BJ (cell line): Measurements from ENCODE around the gene STRN4. TPM values are rescaled to one million over a fixed set of nuclear protein-coding genes. Genes with fewer than 3 reads are reported as not detected.

Experiments used
- CTCF ChIA-PET: fragments of 350-600 bp; formaldehyde crosslinking; extraction: SDS; loops from one replicate; lab custom pipeline; 2021; ENCODE audit warnings: antibody characterized with exemption, inconsistent platforms; lab: Yijun Ruan, JAX
- POLR2A ChIA-PET: fragments of 300-600 bp; sonication (Branson Sonifier 250); formaldehyde crosslinking; extraction: SDS; loops from one replicate; lab custom pipeline; 2021; ENCODE audit warnings: antibody characterized with exemption; lab: Charles Lee
- DNase-seq: peaks from one replicate; pipeline ENCODE4 v3.0.0-alpha.2; 2011; ENCODE audit warnings: low read depth
- H3K27me3 ChIP-seq: 2 replicates; pipeline ENCODE4 v1.6.0; 2011; ENCODE audit warnings: low read length; ENCODE audit not compliant: control insufficient read depth, insufficient read depth
- H3K36me3 ChIP-seq: 2 replicates; pipeline ENCODE4 v1.5.1; 2011; ENCODE audit warnings: low read length; ENCODE audit not compliant: control insufficient read depth, insufficient read depth
- H3K4me3 ChIP-seq: 2 replicates; pipeline ENCODE4 v1.5.1; 2011; ENCODE audit warnings: low read depth, mild to moderate bottlenecking, control low read depth, low read length
- polyA plus RNA-seq: library from polyadenylated mRNA; depleted of rRNA; stranded (reverse); fragments of >200 nt; gene quantifications from 2 replicates; pipeline ENCODE4 v1.2.3, GENCODE V29; 2011
- TF ChIP-seq, protein P1 (sequence below): IDR thresholded peaks from 2 replicates; pipeline ENCODE4 v1.5.1; 2011; ENCODE audit warnings: low read depth, mild to moderate bottlenecking, control low read depth, inconsistent platforms, low read length, moderate library complexity; ENCODE audit not compliant: insufficient read depth

Gene STRN4
- polyA plus RNA-seq, 1 experiment, result 78.6 TPM

DNA sequence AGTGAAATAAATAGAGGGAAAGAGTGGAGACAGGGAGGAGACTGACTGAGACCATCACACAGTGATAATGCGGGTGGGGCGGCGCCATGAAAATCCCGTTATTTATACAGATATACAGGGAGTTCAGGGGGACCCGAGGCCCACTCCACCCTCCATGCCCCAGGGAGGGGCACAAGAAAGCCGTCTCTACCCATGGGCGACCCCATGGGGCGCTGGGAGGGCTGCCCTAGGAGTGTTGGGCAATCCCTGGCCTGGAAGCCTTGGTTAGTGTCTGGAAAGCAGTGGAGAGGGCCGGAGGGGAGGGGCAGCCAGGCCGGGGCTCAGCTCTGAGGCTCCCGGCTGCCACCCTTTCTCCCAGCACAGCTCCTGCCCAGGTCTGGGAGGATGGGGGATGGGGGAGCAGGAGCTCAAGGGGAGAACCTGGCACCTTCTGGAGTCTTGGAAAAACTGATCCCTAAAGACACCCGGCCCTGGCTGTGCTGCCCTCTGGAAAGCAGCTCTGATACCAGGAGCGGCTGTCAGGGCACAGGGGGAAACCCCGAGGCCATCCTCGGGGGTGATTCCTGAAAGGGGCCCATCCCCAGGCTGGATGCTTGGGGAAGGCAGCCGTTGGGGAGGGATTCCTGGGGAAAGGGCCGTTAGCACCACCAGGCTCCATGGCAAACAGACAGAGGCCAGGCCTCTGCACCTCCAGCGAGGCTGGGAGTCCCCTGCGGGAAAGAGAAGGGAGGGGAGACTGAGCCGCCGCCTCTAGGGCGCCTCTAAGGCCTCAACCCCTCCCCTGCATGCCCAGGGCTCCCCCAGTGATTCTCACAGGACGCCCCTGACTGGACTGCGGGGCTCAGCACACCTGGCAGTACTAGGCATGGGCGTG is 26.4 kb downstream of the STRN4 start:
- no peak for DNase-seq
- ChIA-PET CTCF (interaction anchor here (4.5 kb wide), 1 partner anchor 10 kb away, joined by 37 read pairs; no protein-coding TSS in a partner anchor), POLR2A (no interaction called here)
- TF ChIP-seq, protein P1, sequence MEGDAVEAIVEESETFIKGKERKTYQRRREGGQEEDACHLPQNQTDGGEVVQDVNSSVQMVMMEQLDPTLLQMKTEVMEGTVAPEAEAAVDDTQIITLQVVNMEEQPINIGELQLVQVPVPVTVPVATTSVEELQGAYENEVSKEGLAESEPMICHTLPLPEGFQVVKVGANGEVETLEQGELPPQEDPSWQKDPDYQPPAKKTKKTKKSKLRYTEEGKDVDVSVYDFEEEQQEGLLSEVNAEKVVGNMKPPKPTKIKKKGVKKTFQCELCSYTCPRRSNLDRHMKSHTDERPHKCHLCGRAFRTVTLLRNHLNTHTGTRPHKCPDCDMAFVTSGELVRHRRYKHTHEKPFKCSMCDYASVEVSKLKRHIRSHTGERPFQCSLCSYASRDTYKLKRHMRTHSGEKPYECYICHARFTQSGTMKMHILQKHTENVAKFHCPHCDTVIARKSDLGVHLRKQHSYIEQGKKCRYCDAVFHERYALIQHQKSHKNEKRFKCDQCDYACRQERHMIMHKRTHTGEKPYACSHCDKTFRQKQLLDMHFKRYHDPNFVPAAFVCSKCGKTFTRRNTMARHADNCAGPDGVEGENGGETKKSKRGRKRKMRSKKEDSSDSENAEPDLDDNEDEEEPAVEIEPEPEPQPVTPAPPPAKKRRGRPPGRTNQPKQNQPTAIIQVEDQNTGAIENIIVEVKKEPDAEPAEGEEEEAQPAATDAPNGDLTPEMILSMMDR, result no peak
- H3K4me3 ChIP-seq, result no peak overlapping the region
- peaks cover 34% of the 10 kb centered on the region for H3K36me3 ChIP-seq
- H3K27me3 ChIP-seq, result no peaks in the 10 kb centered on the region

DNA sequence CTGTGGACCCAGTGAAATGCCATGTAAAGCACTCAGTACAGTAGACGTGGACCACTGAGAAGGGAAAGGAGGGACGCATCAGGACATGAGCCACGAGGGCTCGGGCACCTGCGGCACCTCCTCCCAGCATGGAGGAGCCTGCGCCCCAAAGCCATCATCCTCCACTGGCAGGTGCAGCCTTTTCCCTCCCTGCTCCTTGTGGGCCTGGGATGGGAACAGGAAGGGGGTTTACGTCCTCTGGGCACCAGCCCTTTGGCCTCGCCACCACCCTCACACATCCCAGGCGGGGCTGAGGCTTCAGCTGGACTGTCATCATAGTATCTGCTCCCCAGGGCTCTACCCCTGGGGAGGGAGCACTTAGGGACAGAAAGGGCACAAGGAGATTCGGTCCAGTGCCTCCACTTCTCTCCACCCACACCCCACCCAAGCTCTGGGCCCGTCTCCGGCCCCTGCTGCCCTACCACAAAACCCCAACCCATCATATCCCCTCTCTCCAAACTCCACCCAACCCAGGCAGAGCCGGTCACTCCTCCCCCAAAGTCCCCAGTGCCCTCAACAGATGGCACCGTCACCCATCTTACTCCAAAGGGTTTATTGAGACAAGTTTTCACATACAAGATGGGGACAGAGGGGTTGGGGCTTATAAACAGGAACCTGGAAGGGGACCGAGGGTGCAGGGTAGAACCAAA is 27.2 kb downstream of the STRN4 start:
- TF ChIP-seq, protein P1, result no peak
- DNase-seq, result no peak
- Histone ChIP-seq H3K4me3 (no peak overlapping the region), H3K36me3 (peaks cover 29% of the 10 kb centered on the region), H3K27me3 (no peaks in the 10 kb centered on the region)
- POLR2A ChIA-PET, result no interaction called here
- CTCF ChIA-PET, result interaction anchor here (4.5 kb wide), 1 partner anchor 11 kb away, joined by 37 read pairs; no protein-coding TSS in a partner anchor

DNA sequence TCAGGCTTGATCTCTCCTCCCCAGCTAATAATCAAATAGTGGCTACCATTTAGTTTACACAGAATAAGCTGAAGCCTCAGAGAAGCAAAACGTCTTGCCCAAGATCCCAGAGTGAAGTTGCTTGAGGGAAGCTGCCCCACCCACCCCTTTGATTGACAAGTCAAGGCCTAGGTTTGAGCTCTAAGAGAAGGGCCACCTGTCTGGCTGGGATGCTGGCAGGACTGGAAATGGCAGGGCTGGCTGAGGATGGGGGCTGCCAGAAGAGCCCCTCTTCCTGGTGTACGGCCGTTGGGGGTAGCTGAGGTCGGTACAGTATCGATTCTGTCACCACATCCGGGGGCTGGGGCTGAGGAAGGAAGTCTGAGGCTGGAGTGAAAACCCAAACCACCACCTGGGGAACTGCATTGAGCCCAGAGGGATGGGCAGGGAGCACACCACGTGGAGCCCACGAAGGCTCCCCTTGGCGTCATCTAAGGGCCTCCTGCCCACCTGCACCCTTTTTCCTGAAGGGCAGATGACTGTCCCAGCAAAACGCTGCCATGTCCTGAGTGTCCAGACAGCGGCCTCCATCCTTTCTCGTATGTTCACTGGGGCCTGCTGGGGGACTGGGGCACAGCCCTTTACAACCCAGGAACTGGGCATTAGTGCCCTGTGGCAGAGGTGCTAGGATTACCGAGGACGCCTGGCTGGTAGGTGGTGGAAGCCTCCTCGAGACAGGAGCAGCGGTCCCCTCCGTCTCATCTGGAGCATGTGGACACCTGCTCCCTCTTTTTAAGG is 27.9 kb downstream of the STRN4 start:
- CTCF ChIA-PET, result interaction anchor here (0.6 to 4.5 kb wide), 2 partner anchors 12 to 179 kb away, joined by 3 to 37 read pairs; no protein-coding TSS in a partner anchor
- no peak for DNase-seq
- POLR2A ChIA-PET, result no interaction called here
- Histone ChIP-seq H3K36me3 (peaks cover 26% of the 10 kb centered on the region), H3K27me3 (no peaks in the 10 kb centered on the region), H3K4me3 (no peak overlapping the region)
- TF ChIP-seq, protein P1, result no peak

DNA sequence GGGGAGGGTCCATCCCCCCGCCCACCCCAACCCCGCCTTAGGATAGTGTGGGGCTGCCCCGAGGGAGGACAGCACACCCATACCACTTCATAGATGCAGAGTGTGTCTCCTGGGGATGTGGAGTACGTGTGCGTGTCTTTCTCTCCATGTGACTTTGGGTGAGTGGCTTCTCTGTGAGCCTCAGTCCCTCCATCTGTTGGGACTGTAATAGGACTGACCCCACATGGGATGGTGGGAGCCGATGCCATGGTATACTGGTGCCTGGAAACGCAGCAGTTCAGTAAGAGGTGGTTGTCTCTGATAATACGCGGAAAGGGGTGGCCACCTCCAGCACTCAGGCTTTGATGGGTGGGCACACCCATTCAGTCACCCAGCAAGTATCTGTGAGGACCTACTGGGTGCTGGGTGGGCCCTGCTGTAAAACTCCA is 28.5 kb downstream of the STRN4 start:
- TF ChIP-seq, protein P1, result no peak
- DNase-seq, result no peak
- CTCF ChIA-PET, result interaction anchor here (0.6 to 4.5 kb wide), 2 partner anchors 12 to 178 kb away, joined by 3 to 37 read pairs; no protein-coding TSS in a partner anchor
- Histone ChIP-seq H3K4me3 (peak overlapping the region; percentile 89), H3K27me3 (no peaks in the 10 kb centered on the region), H3K36me3 (peaks cover 22% of the 10 kb centered on the region)
- POLR2A ChIA-PET, result no interaction called here
